CD4-positive, alpha-beta T cell treated with Interleukin-12 subunit alpha and Interleukin-12 subunit beta, for 1 hour (primary cell): ENCODE data around the gene KHDRBS2.

Source experiments
- DNase-seq: peaks from one replicate; pipeline ENCODE4 v3.0.0-alpha.2; 2020

Gene KHDRBS2

DNA sequence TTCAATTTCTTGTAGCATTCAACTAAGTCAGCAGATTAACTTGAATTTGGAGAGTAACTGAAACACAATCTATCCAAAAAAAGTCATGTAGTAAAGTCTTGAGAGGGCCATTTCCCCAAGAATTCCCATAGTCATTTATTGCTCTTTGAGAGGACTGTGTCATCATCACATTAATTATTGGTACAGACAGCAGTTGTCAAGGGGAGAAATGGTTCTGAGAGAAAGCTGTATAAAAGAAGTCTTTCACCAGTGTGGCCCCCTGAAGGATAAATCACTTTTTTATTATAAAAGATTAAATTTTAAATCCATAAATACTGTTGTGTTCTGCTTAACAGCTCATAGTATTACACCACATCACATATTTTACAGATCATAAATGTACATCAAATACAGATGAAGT is 111.5 kb downstream of the KHDRBS2 start:
- no peak for DNase-seq

DNA sequence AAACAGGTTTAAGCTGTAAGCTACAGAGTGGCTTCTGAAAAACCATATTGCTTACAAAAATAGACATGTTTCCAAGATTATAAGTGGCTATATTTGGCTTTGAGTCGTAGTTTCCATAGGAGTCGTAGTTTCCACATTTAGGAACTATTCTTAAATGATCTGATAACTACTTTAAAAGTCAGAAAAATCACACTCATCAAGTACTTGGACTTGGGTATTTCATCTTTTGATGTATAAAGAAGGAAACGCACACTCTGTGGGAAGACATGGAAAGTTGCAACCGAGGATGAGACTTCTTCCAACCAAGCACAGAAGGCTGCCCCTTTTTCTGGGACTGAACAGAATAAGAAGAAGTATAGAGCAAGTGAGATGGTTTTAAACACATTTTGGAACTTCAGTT is 118.3 kb downstream of the KHDRBS2 start:
- DNase-seq, result no peak

DNA sequence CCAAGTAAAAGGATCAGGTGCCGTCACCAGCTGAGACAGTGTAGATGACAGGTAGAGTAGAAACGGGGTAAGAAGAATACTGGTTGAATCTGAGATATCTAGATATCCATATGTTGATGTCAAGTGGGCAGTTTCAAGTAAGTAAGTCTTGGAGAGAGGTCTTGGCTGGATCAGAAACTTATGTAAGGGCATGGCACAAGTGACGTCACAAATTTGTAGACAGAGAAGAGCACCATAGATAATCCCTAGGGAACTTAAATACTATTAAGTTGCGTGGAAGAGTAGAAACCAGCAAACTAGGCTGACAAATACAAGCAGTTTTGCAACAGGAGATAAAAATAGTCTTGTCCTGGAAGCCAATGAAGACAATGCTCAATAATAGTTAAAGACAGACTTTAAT is 123.2 kb downstream of the KHDRBS2 start:
- DNase-seq, result no peak

GRCh38 chr6:62152796-62153195 is 133.2 kb downstream of the KHDRBS2 start:
- DNase-seq, result no peak

DNA sequence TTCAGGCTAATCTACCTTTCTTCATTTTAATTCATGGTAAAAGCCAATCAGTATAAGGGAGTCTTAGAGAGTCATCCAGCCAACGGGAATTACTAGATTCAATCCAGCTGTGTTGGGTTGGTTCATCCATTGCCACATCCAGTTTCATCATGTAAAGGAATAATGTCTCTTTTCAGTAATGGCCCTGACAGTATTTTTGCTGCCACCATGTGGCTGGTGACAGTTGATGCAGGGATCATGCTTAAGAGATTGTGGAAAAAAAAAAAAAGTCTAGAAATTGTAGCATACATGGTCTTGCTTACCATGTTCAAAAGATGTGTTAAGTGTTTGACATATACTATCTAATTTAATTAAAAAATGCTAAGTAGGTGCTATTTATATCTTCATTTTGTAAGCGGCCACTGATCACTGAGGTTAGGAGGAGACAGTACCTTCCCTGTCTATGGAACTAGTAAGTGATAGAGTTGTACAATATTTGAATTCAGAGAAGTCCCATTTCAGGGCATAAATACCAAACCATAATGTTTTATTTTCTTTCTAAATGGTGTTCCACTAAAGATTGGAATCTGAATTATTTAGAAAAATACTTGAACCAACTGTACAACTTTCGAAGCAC is 135.9 kb downstream of the KHDRBS2 start:
- no peak for DNase-seq

- no peak for DNase-seq
Observed at GRCh38 chr6:62146954-62147853, 138.8 kb downstream of the KHDRBS2 start.

DNA sequence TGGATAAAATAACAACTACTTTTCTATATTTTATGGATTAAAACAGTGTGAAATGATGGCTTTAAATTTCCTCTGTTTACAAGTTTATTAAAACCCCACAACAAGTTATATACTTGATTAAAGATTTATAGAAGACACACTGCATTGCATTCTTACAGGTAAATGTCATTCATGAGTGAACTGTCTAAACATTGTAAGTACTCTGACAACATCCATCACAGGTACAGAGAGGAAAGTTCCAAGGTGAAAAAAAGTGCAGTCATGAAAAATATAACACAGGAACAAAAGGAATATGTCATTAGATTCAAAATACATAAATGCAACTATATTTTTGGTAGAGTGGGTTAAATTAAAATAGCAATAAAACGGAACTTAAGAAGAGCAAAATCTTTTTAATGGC is 156.9 kb downstream of the KHDRBS2 start:
- DNase-seq, result no peak

- no peak for DNase-seq
Observed at GRCh38 chr6:62119401-62119800, 166.6 kb downstream of the KHDRBS2 start.

GRCh38 chr6:62103186-62103859 is 182.7 kb downstream of the KHDRBS2 start:
- DNase-seq, result no peak

DNA sequence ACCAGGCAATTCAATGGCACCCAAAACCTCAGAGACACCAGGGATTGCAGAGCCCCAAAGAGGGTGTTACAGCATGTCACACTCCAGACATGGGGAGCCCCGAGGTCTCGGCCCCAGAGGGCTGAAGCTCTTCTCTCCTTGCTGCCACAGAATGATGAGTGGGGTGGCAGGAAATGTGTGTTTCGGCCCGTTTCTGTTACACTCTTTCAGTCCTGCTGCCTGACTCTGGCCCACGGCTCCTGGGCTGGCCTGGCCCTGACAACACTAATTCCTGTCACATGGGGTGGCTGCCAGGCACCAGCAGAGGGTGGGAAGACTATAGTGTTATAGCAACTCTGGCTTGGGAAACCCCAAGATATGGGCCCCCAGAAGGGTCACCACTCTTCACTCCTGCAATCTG is 183.6 kb downstream of the KHDRBS2 start:
- DNase-seq, result no peak

- DNase-seq, result no peak
Observed at GRCh38 chr6:62090442-62091229, 195.4 kb downstream of the KHDRBS2 start.

- no peak for DNase-seq
Observed at GRCh38 chr6:62089781-62090180, 196.2 kb downstream of the KHDRBS2 start.

DNA sequence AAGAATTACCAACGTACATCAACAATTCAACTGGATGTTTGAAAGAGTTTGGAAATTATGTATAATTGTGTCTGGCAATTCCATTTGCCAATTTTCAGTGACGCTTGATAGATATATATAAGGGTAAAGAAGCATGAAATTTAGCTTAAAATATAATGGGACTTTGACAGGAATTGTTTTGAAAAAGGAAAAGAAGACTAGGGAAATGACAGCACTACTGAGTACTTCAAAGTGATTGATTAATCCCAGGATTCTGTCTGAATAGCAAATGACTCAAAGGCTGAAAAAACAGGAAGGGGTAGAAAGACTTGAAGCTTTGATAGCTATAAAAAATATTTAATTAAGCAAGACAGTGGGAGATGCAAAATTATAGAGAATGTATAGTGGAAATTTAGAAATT is 200.0 kb downstream of the KHDRBS2 start:
- no peak for DNase-seq

GRCh38 chr6:62075869-62076268 is 210.2 kb downstream of the KHDRBS2 start:
- no peak for DNase-seq

DNA sequence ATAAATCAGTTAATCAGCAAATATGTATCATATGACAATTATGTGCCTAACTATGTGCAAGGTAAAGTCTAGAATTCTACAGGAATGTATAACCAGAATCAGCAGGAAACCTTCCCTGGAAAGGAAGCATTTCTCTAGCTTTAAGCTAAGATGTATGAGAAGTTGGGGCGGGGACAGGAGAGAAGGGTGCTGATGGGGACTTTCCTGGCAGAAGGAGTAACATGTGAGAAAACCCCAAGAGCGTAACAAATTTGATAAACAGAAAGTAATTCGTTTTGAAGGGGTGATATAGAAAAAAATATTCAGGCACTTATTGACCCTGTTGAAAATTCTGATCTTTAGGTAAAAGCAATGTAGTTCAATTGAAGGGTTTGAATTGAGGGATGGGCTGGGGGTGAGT is 226.1 kb downstream of the KHDRBS2 start:
- no peak for DNase-seq

DNA sequence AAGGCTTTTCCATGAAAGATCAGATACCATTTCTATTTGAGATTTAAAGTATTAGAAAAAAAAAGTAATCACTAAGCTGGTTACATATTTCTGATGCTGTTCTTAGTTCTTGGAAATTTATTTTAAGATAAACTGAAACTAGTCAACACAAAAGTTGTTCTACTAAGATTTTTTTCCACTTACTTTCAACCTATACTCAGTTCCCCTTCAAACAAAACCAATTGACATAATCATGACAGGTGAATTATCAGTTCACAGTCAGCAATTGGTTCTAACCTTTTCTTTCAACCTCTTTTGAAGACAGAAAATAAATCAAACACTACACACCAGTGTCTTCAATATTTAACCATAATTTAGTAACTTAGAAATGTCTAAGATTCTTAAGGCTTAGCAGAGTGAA is 228.7 kb downstream of the KHDRBS2 start:
- DNase-seq, result no peak

DNA sequence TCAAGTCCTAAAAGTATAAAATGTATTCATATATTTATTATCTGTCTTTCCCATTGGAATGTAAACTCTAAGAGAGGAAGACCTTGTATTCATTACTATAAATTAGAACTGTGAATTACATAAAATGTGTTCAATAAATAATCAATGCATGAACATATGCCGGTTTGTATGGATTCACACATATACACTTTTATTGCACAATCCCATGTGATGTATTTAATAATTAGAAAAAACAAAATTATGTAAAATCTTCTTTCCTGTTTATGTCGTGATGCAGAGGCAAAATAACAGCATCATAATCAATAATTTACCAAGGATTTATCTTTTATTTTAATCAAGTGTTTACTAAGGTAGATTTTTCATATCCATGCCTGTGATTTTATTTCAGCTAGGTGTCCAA is 240.5 kb downstream of the KHDRBS2 start:
- no peak for DNase-seq

DNA sequence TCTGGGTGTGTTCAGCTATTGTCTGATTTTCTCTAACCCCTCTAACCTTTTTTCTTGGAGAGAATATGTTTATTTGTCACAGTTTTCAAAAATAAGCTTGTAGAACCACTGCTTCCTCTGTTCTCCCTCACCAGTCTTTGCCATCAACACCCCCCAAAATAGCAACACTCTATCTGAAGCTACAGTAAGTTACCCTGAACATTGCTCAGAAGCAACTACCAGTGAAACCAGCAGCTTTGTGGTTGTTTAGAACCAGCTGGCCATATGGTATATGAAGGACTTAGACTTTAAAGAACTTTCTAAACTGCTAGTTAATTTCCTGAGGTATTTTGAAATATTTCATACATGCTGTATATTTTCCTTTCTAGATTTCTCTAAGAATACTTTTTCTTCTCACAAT is 242.9 kb downstream of the KHDRBS2 start:
- no peak for DNase-seq

DNA sequence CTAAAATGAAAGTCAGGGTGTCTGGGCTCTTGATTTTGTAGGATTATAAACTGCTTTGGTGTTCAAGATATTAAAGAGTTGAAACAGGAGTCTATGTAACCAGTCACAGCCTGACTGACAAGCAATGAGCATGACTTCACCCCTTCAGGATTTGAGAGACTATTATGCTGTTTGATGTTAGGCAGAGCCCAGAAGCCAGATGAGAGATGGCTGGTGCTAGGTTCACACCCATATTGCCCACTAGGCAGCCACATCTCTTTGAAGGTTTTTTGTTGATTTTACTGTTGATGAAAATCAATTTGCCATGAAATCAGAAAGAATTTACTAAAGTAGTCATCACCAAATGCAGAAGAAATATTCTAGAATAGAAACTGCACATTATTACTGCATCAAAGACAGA is 243.6 kb downstream of the KHDRBS2 start:
- DNase-seq, result no peak

DNA sequence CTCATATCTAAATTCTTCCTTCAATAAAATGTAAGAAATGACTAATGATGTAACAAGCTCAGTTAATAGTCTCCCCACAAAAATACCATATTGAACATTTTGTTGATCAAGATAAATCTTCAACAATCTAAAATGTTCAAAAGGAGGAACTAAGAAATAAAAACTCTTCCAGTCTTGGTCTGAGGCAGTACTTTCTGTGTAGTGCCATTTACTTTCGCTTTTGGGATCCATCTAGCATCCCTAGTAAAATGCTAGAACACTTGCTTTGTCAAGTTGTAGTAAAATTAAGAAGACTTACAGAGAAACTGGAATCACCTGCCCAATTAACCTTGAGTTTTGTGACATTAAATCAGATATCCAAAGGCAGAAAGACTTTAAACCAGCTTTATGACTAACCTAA is 246.4 kb downstream of the KHDRBS2 start:
- DNase-seq, result no peak

DNA sequence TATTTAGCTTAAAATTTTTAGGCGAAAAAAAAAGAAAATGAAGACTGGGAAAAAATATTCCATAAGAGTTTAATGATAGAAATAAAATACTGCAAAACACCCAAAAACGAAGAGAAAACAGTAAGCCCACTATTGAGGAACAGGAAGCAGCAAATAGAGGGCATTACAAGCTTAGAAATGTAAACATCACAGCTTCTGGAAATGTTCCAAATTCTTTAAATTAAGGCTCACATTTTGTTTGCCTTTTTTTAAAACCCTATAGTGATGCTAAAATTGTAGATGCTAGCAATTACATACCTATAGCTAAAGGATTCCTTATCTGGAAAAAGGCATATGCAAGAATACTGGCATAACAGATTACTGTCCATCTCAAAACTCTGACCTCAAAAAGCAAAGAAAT is 248.6 kb downstream of the KHDRBS2 start:
- no peak for DNase-seq

GRCh38 chr6:62035952-62036351 is 250.1 kb downstream of the KHDRBS2 start:
- DNase-seq, result no peak

- no peak for DNase-seq
Observed at GRCh38 chr6:62013719-62014118, 272.3 kb downstream of the KHDRBS2 start.
